Activated naive CD4-positive, alpha-beta T cell treated with anti-CD3 and anti-CD28 coated beads, Interleukin-2, amount 10 ng/mL, durations not matched to agents 7 days and 5 days (primary cell): ENCODE measurements around the gene ANKRD62.
"Not testable (repeated sequence)": the region's sequence is repeated elsewhere in the genome, so short reads cannot be mapped to it uniquely, and the experiment has no call there.

ENCODE experiments used
- CTCF ChIA-PET: fragments of 350-600 bp; sonication (Branson Sonifier 250); formaldehyde crosslinking; loops from one replicate; lab custom pipeline; 2021; ENCODE audit warnings: antibody characterized with exemption; lab: Charles Lee
- DNase-seq: peaks from one replicate; pipeline ENCODE4 v3.0.0-alpha.2; 2020
- H3K27ac Mint-ChIP-seq: one replicate; pipeline ENCODE4 v1.8.0; 2021; ENCODE audit warnings: mild to moderate bottlenecking, moderate library complexity, mixed read lengths
- H3K27me3 Mint-ChIP-seq: one replicate; pipeline ENCODE4 v1.8.0; 2021; ENCODE audit warnings: mild to moderate bottlenecking, mixed read lengths
- H3K36me3 Mint-ChIP-seq: one replicate; pipeline ENCODE4 v1.8.0; 2021; ENCODE audit warnings: mixed read lengths
- H3K4me1 Mint-ChIP-seq: one replicate; pipeline ENCODE4 v1.8.0; 2021; ENCODE audit warnings: mixed read lengths
- H3K4me3 Mint-ChIP-seq: one replicate; pipeline ENCODE4 v1.8.0; 2021; ENCODE audit warnings: mild to moderate bottlenecking, moderate library complexity, mixed read lengths
- H3K9me3 Mint-ChIP-seq: one replicate; pipeline ENCODE4 v1.8.0; 2021; ENCODE audit warnings: mixed read lengths

ANKRD62 gene

DNA sequence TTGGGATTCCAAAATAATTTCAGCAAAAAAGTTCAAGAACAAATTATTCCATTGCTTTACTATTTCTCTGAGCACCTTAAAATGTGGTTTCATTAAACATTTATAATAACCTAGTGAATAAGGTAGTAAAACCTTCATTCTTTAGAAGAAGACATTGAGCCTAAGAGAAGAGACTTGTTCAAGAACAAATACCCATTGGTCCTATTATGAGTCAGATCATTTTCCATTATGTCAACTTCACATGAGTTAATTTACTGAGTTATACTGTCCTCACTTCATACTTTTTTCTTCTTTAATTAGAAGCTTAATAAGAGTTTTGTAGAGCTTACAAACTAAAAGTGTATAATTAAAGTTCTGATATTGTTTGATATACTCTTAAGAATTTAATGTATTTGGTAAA is 5.5 kb downstream of the ANKRD62 start:
- no peak for DNase-seq
- H3K36me3 Mint-ChIP-seq, result no peaks in the 10 kb centered on the region
- no peaks in the 10 kb centered on the region for H3K4me1 Mint-ChIP-seq
- H3K4me3 Mint-ChIP-seq, result no peak overlapping the region
- no peaks in the 10 kb centered on the region for H3K9me3 Mint-ChIP-seq
- no peak overlapping the region for H3K27ac Mint-ChIP-seq
- CTCF ChIA-PET, result no interaction called here
- peaks cover 4% of the 10 kb centered on the region for H3K27me3 Mint-ChIP-seq

DNA sequence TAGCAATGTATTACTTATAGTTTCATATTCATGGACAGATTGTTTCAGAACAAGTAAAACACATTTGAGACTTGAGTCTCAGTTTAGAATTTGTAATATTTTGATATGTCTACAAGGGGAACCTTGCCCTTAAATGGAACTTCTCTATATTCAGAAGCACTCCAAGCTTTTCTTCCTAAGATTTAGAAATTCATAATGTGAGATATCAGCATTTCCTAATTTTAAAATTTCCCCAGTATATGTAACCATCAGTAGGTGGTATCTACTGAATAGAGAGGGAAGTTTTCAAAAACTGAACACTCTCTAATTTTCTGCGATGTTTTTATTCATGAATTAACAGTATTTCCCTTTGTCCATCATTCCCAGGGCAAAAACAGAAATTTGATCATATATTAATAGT is 7.6 kb downstream of the ANKRD62 start:
- CTCF ChIA-PET, result no interaction called here
- no peak for DNase-seq
- Mint-ChIP-seq H3K36me3 (no peaks in the 10 kb centered on the region), H3K4me3 (no peak overlapping the region), H3K4me1 (no peaks in the 10 kb centered on the region), H3K27me3 (peaks cover 7% of the 10 kb centered on the region), H3K9me3 (no peaks in the 10 kb centered on the region), H3K27ac (no peak overlapping the region)

DNA sequence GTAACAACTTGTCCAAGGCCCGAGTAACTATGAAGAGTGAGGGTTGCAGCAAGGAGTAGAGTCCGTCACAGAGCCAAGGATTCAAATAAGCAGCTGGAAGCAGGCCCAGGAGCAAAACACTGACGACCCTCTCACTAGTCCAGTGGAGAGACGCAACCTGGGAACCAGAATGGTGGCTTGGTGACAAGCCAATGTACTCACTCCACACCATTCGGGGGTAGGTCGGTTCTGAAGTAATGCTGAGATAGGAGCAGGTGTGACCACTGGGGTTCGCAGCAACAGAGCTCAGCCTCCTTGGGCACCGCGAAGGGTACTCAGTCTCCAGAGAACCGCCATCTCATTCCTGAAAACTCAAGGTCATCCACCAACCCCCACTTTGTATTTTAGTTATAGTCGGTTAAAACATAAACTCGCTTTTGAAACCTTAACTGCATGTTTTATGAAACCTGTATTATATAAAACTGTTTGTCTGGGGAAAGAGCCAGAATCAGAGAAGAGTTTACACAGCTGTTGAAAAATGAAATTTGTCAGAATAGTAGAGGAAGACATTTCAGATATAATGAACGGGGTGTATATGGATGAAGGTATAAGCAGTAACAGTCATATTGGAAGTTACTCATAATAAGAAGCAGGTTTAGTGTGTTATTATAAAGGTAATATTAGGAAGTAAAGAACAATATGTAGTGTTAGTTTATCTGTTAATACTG is 8.6 kb downstream of the ANKRD62 start:
- no peak for DNase-seq
- H3K27ac Mint-ChIP-seq, result no peak overlapping the region
- no peaks in the 10 kb centered on the region for H3K36me3 Mint-ChIP-seq
- no peaks in the 10 kb centered on the region for H3K9me3 Mint-ChIP-seq
- no peak overlapping the region for H3K4me3 Mint-ChIP-seq
- CTCF ChIA-PET, result no interaction called here
- H3K27me3 Mint-ChIP-seq, result peaks cover 11% of the 10 kb centered on the region
- H3K4me1 Mint-ChIP-seq, result no peaks in the 10 kb centered on the region

DNA sequence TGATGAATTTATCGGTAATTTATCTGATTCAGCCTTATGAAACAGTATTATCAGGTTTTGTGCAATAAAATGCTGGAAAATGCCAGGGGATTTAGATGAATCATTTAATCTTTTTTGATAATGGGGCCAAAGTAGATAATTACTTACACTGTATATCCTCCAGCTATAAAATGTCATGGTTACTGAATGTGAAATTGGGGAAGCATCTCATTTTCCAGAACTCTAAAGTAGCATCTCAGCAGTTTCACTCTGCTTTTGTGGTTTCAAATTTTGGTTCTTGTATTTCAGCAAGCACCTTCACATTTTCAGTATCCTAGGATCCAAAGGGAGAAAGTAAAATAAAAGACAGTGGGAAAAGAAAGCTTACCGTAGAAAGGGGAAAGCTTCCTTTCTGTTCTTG is 12.8 kb downstream of the ANKRD62 start:
- DNase-seq, result no peak
- Mint-ChIP-seq H3K27ac (no peak overlapping the region), H3K4me1 (no peaks in the 10 kb centered on the region), H3K4me3 (no peak overlapping the region), H3K9me3 (no peaks in the 10 kb centered on the region), H3K27me3 (peaks cover 15% of the 10 kb centered on the region), H3K36me3 (no peaks in the 10 kb centered on the region)
- CTCF ChIA-PET, result interaction anchor here (1.6 kb wide), 1 partner anchor 10 kb away, joined by 3 read pairs; no protein-coding TSS in a partner anchor

DNA sequence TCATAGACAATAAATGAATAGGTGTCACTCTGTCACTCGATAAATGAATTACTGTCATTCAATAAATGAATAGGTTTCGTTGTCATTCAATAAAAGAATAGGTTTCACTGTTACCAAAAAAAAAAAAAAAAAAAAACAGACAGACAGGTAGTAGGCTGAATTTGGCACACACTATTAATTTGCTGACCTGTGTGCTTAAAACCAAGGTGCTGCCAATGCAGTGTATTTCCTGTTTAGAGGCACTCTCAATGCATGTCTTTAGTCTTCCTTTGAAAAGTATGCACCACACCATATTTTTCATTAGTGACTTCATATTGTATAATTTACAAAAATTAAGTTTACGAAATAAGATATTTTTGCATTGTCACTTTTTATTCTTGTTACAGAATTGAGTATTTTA is 16.2 kb downstream of the ANKRD62 start:
- Mint-ChIP-seq H3K27ac (no peak overlapping the region), H3K4me1 (no peaks in the 10 kb centered on the region), H3K27me3 (peaks cover 12% of the 10 kb centered on the region), H3K36me3 (no peaks in the 10 kb centered on the region), H3K9me3 (no peaks in the 10 kb centered on the region), H3K4me3 (no peak overlapping the region)
- CTCF ChIA-PET, result no interaction called here
- DNase-seq, result no peak

DNA sequence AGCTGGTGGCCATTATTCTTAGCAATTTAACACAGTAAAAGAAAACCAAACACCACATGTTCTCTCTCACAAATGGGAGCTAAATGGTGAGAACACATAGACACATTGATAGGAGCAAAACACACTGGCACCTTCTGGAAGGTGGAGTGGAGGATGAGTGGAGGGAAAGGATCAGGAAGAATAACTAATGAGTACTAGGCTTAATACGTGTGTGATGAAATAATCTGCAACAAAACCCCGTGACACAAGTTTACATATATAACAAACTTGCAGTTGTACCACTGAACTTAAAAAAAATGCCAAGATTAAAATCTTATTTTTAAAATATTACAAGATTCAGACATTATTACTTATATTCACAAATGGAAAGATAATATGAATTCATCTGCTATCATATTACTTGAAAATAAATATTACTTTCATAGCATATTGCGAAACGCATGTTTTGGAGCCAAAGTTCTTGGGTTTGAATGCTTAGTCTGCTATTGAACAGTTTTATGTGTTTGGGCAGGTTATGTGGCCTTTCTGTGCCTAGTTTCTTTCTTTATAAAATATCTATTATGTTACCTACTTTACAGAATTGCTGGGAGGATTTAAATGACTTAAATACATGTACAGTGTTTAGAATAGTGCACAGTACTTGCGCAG is 20.5 kb downstream of the ANKRD62 start:
- CTCF ChIA-PET, result no interaction called here
- Mint-ChIP-seq H3K36me3 (no peaks in the 10 kb centered on the region), H3K27me3 (peaks cover under 1% of the 10 kb centered on the region), H3K27ac (no peak overlapping the region), H3K4me1 (no peaks in the 10 kb centered on the region), H3K9me3 (no peaks in the 10 kb centered on the region), H3K4me3 (no peak overlapping the region)
- no peak for DNase-seq

DNA sequence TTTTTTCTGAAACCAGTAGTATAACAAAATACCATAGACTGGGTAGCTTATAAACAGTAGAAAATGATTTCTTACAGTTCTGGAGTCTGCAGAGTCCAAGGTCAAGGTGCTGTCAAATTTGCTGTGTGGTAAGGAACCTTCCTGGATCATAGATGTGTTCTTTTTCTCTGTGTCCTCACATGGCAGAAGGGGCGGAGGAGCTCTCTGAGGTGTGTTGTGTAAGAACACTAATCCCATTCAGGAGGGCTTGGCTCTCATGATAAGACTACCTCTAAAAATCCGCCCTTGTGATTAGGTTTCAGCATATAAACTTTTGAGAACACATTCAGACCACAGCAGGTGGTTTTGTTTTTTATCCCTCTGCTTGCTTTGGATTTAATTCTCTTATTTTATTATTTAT is 25.7 kb downstream of the ANKRD62 start:
- Mint-ChIP-seq H3K4me3 (no peak overlapping the region), H3K27ac (no peak overlapping the region), H3K27me3 (peaks cover 17% of the 10 kb centered on the region), H3K4me1 (no peaks in the 10 kb centered on the region), H3K36me3 (no peaks in the 10 kb centered on the region), H3K9me3 (no peaks in the 10 kb centered on the region)
- CTCF ChIA-PET, result no interaction called here
- DNase-seq, result no peak

DNA sequence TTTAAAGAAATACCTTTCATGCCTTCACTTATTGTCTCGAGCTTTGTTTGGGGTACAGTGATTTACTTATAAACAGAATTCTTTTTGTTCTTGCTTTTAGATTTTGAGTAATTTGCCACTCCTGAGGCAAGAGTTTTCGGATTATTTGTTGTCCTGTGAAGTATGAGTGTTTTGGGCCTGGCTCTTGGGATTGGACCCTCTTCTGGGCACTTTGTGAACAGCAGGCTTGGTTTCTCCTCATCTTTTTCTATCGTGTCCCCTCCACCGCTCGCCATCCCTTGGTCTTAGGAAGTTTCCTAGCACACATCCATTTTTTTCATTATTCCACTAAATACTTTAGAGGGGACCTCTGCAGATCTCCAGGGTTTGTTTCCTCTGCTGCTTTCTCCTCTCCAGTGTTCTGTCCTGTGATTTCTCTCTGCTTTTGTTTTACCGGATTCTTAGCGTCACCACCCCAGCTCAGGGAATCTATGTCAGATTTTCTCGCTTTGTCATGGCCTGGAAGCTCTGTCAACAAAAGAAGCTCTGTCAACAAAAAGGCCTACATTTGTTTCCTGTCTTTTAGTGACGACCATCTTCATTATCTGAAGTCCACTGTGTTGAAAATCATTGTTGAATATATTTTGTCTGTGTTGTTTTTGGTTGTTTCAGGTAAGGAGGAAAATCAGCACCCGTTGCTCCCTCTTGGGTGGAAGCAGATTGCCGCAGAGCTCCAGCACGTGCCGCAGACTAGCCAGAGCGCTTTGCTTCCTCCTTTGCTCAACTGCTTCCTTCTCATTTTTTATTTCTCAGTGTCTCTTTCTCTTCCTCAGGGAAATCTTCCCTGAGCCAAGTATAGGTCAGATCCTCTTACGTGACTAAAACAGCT is 27.8 kb downstream of the ANKRD62 start:
- CTCF ChIA-PET, result no interaction called here
- Mint-ChIP-seq H3K27ac (no peak overlapping the region), H3K9me3 (no peaks in the 10 kb centered on the region), H3K27me3 (peaks cover 17% of the 10 kb centered on the region), H3K4me3 (no peak overlapping the region), H3K4me1 (no peaks in the 10 kb centered on the region), H3K36me3 (no peaks in the 10 kb centered on the region)
- DNase-seq, result no peak

DNA sequence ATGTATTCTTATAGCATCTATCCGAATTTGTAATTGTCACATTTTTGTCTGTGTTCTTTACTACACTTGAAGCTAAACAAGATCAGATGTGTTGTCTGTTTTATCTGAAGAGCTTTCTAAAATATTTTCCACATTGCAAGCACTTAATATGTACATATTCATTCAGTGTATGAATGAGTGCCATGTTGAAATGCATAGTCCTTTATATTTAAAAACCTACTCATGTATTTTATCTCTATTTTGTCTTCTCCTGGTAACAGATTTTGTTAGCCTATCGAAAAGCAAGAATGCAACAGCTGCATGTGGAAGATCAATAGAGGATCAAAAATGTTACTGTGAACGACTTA is 28.4 kb downstream of the ANKRD62 start:
- H3K9me3 Mint-ChIP-seq, H3K4me1 Mint-ChIP-seq, H3K4me3 Mint-ChIP-seq, H3K36me3 Mint-ChIP-seq, DNase-seq, CTCF ChIA-PET, H3K27ac Mint-ChIP-seq: not testable (repeated sequence)
- H3K27me3 Mint-ChIP-seq, result peaks cover 17% of the 10 kb centered on the region

DNA sequence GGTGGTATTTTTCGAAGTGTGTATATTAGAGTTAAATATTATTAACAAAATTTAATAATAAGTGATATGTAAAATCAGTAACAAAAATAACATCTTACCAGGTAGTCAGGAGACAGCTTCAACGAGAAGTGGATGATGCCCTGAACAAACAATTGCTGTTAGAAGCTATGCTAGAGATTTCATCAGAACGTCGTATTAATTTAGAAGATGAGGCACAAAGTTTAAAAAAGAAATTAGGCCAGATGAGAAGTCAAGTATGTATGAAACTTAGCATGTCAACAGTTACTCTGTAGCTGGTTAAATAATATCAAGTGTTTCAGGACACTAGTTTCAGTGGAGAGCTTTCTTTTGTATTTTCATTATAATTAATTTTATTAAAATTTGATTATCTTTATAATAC is 34.0 kb downstream of the ANKRD62 start:
- H3K9me3 Mint-ChIP-seq, DNase-seq, H3K27ac Mint-ChIP-seq, H3K4me3 Mint-ChIP-seq, H3K27me3 Mint-ChIP-seq, H3K4me1 Mint-ChIP-seq, CTCF ChIA-PET, H3K36me3 Mint-ChIP-seq: not testable (repeated sequence)

DNA sequence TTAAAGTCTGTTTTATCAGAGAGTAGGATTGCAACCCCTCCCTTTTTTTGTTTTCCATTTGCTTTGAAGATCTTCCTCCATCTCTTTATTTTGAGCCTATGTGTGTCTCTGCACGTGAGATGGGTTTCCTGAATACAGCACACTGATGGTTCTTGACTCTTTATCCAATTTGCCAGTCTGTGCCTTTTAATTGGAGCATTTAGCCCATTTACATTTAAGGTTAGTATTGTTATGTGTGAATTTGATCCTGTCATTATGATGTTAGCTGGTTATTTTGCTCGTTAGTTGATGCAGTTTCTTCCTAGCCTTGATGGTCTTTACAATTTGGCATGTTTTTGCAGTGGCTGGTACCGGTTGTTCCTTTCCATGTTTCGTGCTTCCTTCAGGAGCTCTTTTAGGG is 45.2 kb downstream of the ANKRD62 start:
- H3K27ac Mint-ChIP-seq, H3K9me3 Mint-ChIP-seq, H3K36me3 Mint-ChIP-seq, H3K4me1 Mint-ChIP-seq, H3K4me3 Mint-ChIP-seq, DNase-seq, CTCF ChIA-PET, H3K27me3 Mint-ChIP-seq: not testable (repeated sequence)

DNA sequence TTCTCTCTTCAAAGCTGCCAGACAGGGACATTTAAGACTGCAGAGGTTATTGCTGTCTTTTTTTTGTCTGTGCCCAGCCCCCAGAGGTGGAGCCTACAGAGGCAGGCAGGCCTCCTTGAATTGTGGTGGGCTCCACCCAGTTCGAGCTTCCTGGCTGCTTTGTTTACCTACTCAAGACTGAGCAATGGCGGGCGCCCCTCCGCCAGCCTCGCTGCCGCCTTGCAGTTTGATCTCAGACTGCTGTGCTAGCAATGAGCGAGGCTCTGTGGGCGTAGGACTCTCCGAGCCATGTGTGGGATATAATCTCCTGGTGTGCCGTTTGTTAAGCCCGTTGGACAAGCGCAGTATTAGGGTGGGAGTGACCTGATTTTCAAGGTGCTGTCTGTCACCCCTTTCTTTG is 47.2 kb downstream of the ANKRD62 start:
- DNase-seq, H3K36me3 Mint-ChIP-seq, H3K27ac Mint-ChIP-seq, H3K9me3 Mint-ChIP-seq, H3K4me3 Mint-ChIP-seq, H3K27me3 Mint-ChIP-seq, H3K4me1 Mint-ChIP-seq, CTCF ChIA-PET: not testable (repeated sequence)

DNA sequence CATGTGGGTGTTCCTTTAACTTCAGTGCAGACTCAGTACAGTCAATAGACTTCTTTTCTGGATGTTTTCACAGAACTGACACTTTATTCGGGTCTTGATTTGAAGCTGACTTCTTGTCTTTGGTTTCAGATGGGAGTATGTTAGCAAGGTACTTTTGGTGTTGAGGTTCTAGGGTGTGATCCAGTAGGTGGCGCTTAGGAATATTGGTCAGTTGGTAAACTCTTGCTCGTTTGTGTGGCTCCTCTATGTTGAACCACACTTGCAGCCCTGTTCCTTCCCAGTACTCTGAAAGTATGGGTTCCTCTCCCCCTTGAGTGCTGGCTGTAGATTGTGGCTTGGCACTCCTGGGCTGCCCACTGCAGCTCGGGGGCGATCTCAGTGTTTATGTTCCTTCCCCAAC is 48.1 kb downstream of the ANKRD62 start:
- H3K27me3 Mint-ChIP-seq, CTCF ChIA-PET, H3K9me3 Mint-ChIP-seq, H3K27ac Mint-ChIP-seq, H3K36me3 Mint-ChIP-seq, DNase-seq, H3K4me1 Mint-ChIP-seq, H3K4me3 Mint-ChIP-seq: not testable (repeated sequence)

DNA sequence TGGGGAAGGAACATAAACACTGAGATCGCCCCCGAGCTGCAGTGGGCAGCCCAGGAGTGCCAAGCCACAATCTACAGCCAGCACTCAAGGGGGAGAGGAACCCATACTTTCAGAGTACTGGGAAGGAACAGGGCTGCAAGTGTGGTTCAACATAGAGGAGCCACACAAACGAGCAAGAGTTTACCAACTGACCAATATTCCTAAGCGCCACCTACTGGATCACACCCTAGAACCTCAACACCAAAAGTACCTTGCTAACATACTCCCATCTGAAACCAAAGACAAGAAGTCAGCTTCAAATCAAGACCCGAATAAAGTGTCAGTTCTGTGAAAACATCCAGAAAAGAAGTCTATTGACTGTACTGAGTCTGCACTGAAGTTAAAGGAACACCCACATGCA is 55.8 kb downstream of the ANKRD62 start:
- H3K4me1 Mint-ChIP-seq, H3K36me3 Mint-ChIP-seq, H3K27ac Mint-ChIP-seq, CTCF ChIA-PET, H3K9me3 Mint-ChIP-seq, H3K27me3 Mint-ChIP-seq, DNase-seq, H3K4me3 Mint-ChIP-seq: not testable (repeated sequence)

DNA sequence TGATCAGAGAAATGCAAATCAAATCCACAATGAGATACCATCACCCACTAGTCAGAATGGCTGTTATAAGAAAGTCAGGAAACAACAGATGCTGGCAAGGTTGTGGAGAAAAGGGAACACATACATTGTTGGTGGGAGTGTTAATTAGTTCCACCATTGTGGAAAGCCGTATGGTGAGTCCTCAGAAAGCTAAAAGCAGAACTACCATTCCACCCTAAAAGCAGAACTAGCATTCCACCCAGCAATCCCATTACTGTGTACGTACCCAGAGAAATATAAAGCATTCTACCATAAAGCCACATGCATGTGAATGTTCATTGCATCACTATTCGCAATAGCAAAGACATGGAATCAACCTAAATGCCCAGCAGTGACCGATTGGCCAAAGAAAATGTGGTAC is 60.7 kb downstream of the ANKRD62 start:
- Mint-ChIP-seq H3K27ac (no peak overlapping the region), H3K36me3 (no peaks in the 10 kb centered on the region), H3K4me3 (no peak overlapping the region), H3K9me3 (no peaks in the 10 kb centered on the region), H3K27me3 (peaks cover 4% of the 10 kb centered on the region), H3K4me1 (no peaks in the 10 kb centered on the region)
- CTCF ChIA-PET, result no interaction called here
- no peak for DNase-seq
